ENCODE data around the gene TRMT5. TPM values are rescaled to one million over a fixed set of nuclear protein-coding genes. Genes with fewer than 3 reads are reported as not detected.

The TRMT5 gene
- total and polyA plus RNA-seq, 2 donors (not counting 3 experiments of a cell fraction or from before 2014, with no cell fraction given): 2.4 to 12.6 TPM

- H3K4me2 ChIP-seq (ENCODE audit: insufficient read depth, low read length): peak overlapping the region; percentile 8
- H4K20me1 ChIP-seq (replicated peaks; ENCODE audit: control insufficient read depth, extremely low read depth, insufficient read depth, low read length): no peaks in the 10 kb centered on the region
- no peaks in the 10 kb centered on the region for H3K9me3 ChIP-seq (replicated peaks; ENCODE audit: control insufficient read depth, insufficient read depth, low read length)
- intact Hi-C loops (cut with micrococcal nuclease) (loop anchor here (10.0 kb wide), 1 partner anchor 329 kb away; no protein-coding TSS in a partner anchor), dilution Hi-C loops (cut with MboI; ENCODE audit: extremely low pct_ligation_motif_present, low sequenced_read_pairs) (no loop called here)
- H2AFZ ChIP-seq (ENCODE audit: low read depth, low read length): no peak overlapping the region
- ChIA-PET CTCF (interaction anchor here (0.8 kb wide), 1 partner anchor 16 kb away, joined by 3 read pairs; no protein-coding TSS in a partner anchor), POLR2A (no interaction called here)
- no peak overlapping the region for H3K4me3 ChIP-seq (replicated peaks in 1 of 3; ENCODE audit: insufficient read depth in 1 of 3, low read depth in 1 of 3, low read length in 3 of 3)
- no peak for TF ChIP-seq GATA2 (IDR thresholded peaks at IDR 0.05; ENCODE audit: insufficient read depth, insufficient read length, low read depth, low read length)
- no peak for TF ChIP-seq JUN (IDR thresholded peaks at IDR 0.05; ENCODE audit: borderline replicate concordance, insufficient read depth, insufficient read length, low read depth)
- TF ChIP-seq FOS (IDR thresholded peaks at IDR 0.05; ENCODE audit: borderline replicate concordance, insufficient read depth, low read length): no peak
- TF ChIP-seq POLR2A (IDR thresholded peaks at IDR 0.05; ENCODE audit: low read depth, low read length): no peak
- no peak for TF ChIP-seq EZH2 (IDR thresholded peaks at IDR 0.05; ENCODE audit: borderline replicate concordance, low read depth, low read length, severe bottlenecking)
- H3K4me1 ChIP-seq (ENCODE audit: control insufficient read depth, extremely low read depth, insufficient read depth, low read length): peaks cover 12% of the 10 kb centered on the region
- FAIRE-seq (no peak), DNase-seq (ENCODE audit: low read depth, low spot score) (no peak)
- BruUV-seq (replicated peaks): no TSS peak
- H3K36me3 ChIP-seq (ENCODE audit: control insufficient read depth in 2 of 2, extremely low read depth in 1 of 2, insufficient read depth in 2 of 2, low read length in 2 of 2): no peaks in the 10 kb centered on the region
- H3K9ac ChIP-seq (replicated peaks; ENCODE audit: extremely low read depth, insufficient read depth, low read length): no peak overlapping the region
- no peaks in the 10 kb centered on the region for H3K27me3 ChIP-seq (ENCODE audit: control insufficient read depth in 2 of 2, insufficient read depth in 2 of 2, low read length in 2 of 2)
- peak overlapping the region; percentile 12 for H3K27ac ChIP-seq (ENCODE audit: insufficient read depth, low read depth, low read length)
- no peaks in the 10 kb centered on the region for H3K79me2 ChIP-seq (ENCODE audit: control insufficient read depth, insufficient read depth, low read length)
- no peaks in the 10 kb centered on the region for H3K9me1 ChIP-seq (replicated peaks; ENCODE audit: control insufficient read depth, extremely low read depth, insufficient read depth, low read length)
These were observed 54.9 kb downstream of the TRMT5 start for GRCh38 chr14:60926002-60926401.

- no TSS peak for BruUV-seq (replicated peaks)
- Histone ChIP-seq H3K36me3 (ENCODE audit: control insufficient read depth in 2 of 2, extremely low read depth in 1 of 2, insufficient read depth in 2 of 2, low read length in 2 of 2) (no peaks in the 10 kb centered on the region), H2AFZ (ENCODE audit: low read depth, low read length) (no peak overlapping the region), H3K79me2 (ENCODE audit: control insufficient read depth, insufficient read depth, low read length) (no peaks in the 10 kb centered on the region), H3K27me3 (ENCODE audit: control insufficient read depth in 2 of 2, insufficient read depth in 2 of 2, low read length in 2 of 2) (no peaks in the 10 kb centered on the region), H3K4me1 (ENCODE audit: control insufficient read depth, extremely low read depth, insufficient read depth, low read length) (peaks cover 12% of the 10 kb centered on the region), H3K4me3 (replicated peaks in 1 of 3; ENCODE audit: insufficient read depth in 1 of 3, low read depth in 1 of 3, low read length in 3 of 3) (no peak overlapping the region), H3K4me2 (ENCODE audit: insufficient read depth, low read length) (peak overlapping the region; percentile 8), H4K20me1 (replicated peaks; ENCODE audit: control insufficient read depth, extremely low read depth, insufficient read depth, low read length) (no peaks in the 10 kb centered on the region), H3K9me1 (replicated peaks; ENCODE audit: control insufficient read depth, extremely low read depth, insufficient read depth, low read length) (no peaks in the 10 kb centered on the region), H3K9ac (replicated peaks; ENCODE audit: extremely low read depth, insufficient read depth, low read length) (no peak overlapping the region), H3K27ac (ENCODE audit: insufficient read depth, low read depth, low read length) (no peak overlapping the region), H3K9me3 (replicated peaks; ENCODE audit: control insufficient read depth, insufficient read depth, low read length) (no peaks in the 10 kb centered on the region)
- dilution Hi-C loops (cut with MboI; ENCODE audit: extremely low pct_ligation_motif_present, low sequenced_read_pairs): no loop called here
- intact Hi-C loops (cut with micrococcal nuclease): loop anchor here (10.0 kb wide), 1 partner anchor 330 kb away; no protein-coding TSS in a partner anchor
- DNase-seq (ENCODE audit: low read depth, low spot score): peak; percentile 87
- POLR2A ChIA-PET: no interaction called here
- peak; percentile 55 for FAIRE-seq
- CTCF ChIA-PET: interaction anchor here (0.8 to 1.1 kb wide), 2 partner anchors 9 to 17 kb away, joined by 3 read pairs; no protein-coding TSS in a partner anchor
- TF ChIP-seq FOS (IDR thresholded peaks at IDR 0.05; ENCODE audit: borderline replicate concordance, insufficient read depth, low read length) (peak; percentile 32), POLR2AphosphoS5 (IDR thresholded peaks at IDR 0.05; ENCODE audit: insufficient read depth, low read depth, low read length) (peak; percentile 28), GATA2 (IDR thresholded peaks at IDR 0.05; ENCODE audit: insufficient read depth, insufficient read length, low read depth, low read length) (no peak), EZH2 (IDR thresholded peaks at IDR 0.05; ENCODE audit: borderline replicate concordance, low read depth, low read length, severe bottlenecking) (no peak), POLR2A (IDR thresholded peaks at IDR 0.05; ENCODE audit: low read depth, low read length) (peak; percentile 23)
These were observed 55.6 kb downstream of the TRMT5 start for GRCh38 chr14:60925286-60925685.

Data from endothelial cell of umbilical vein (primary cell).